Keratinocyte (primary cell): Measurements from ENCODE around the gene SMC1B. TPM values are rescaled to one million over a fixed set of nuclear protein-coding genes. Genes with fewer than 3 reads are reported as not detected.
A peak's percentile ranks its signal among the peaks of the same experiment; 100 is the strongest.

Experiments used
- DNase-seq: peaks from one replicate; pipeline ENCODE4 v3.0.0-alpha.2; 2011; ENCODE audit warnings: low read depth, missing footprints, low spot score
- FAIRE-seq: peaks from 2 replicates; lab custom pipeline; 2011; peaks lifted over from hg19 to GRCh38; lab: Jason Lieb, UNC
- H2AFZ ChIP-seq: 2 replicates; pipeline ENCODE4 v1.6.0; 2012; ENCODE audit warnings: low read length, control low read depth, inconsistent platforms; ENCODE audit not compliant: control insufficient read depth
- H3K27ac ChIP-seq: 2 replicates; pipeline ENCODE4 v1.5.1; 2011; ENCODE audit warnings: low read length; ENCODE audit not compliant: control insufficient read depth, insufficient read depth
- H3K27me3 ChIP-seq: 3 replicates; pipeline ENCODE4 v1.6.0; 2011; ENCODE audit warnings: low read length; ENCODE audit not compliant: control insufficient read depth, insufficient read depth; ENCODE audit errors: extremely low read depth
- H3K36me3 ChIP-seq, 2 experiments: 2 replicates in 1 of 2; 3 replicates in 1 of 2; pipeline ENCODE4 v1.5.1; 2011; ENCODE audit warnings: low read length in 2 of 2, mild to moderate bottlenecking in 1 of 2; ENCODE audit not compliant: control insufficient read depth in 2 of 2, insufficient read depth in 2 of 2; ENCODE audit errors: extremely low read depth in 1 of 2
- H3K4me1 ChIP-seq: 3 replicates; pipeline ENCODE4 v1.5.1; 2011; ENCODE audit warnings: low read length; ENCODE audit not compliant: control insufficient read depth, insufficient read depth; ENCODE audit errors: extremely low read depth
- H3K4me2 ChIP-seq: 3 replicates; pipeline ENCODE4 v1.6.0; 2011; ENCODE audit warnings: low read depth, low read length; ENCODE audit not compliant: control insufficient read depth, insufficient read depth; ENCODE audit errors: extremely low read depth
- H3K4me3 ChIP-seq, 3 experiments: fragments of 200-600 bp in 1 of 3; sonication (generic) in 1 of 3; 2 replicates in 2 of 3; 3 replicates in 1 of 3; pipeline ENCODE4 v1.5.1; 2011 to 2016; ENCODE audit warnings: low read length in 3 of 3, mild to moderate bottlenecking in 3 of 3, control low read depth in 2 of 3, inconsistent platforms in 1 of 3, low read depth in 1 of 3, mixed read lengths in 1 of 3, mixed run types in 1 of 3, moderate library complexity in 1 of 3; ENCODE audit not compliant: control insufficient read depth in 2 of 3, insufficient read depth in 2 of 3; ENCODE audit errors: extremely low read depth in 1 of 3
- H3K79me2 ChIP-seq: 2 replicates; pipeline ENCODE4 v1.6.0; 2012; ENCODE audit warnings: low read length; ENCODE audit not compliant: control insufficient read depth, insufficient read depth
- H3K9ac ChIP-seq: 3 replicates; pipeline ENCODE4 v1.6.0; 2011; ENCODE audit warnings: low read length; ENCODE audit not compliant: control insufficient read depth, insufficient read depth; ENCODE audit errors: extremely low read depth
- H3K9me1 ChIP-seq: 3 replicates; pipeline ENCODE4 v1.6.0; 2011; ENCODE audit warnings: low read length; ENCODE audit not compliant: control insufficient read depth, insufficient read depth; ENCODE audit errors: extremely low read depth
- H3K9me3 ChIP-seq: 2 replicates; pipeline ENCODE4 v1.5.1; 2012; ENCODE audit warnings: low read depth, low read length; ENCODE audit not compliant: control insufficient read depth
- H4K20me1 ChIP-seq: 3 replicates; pipeline ENCODE4 v1.6.0; 2011; ENCODE audit warnings: low read length; ENCODE audit not compliant: control insufficient read depth, insufficient read depth; ENCODE audit errors: extremely low read depth
- CTCF ChIP-seq, 3 experiments: IDR thresholded peaks in 1 of 3; conservative IDR thresholded peaks in 1 of 3; optimal IDR thresholded peaks in 1 of 3; 2 replicates in 2 of 3; 3 replicates in 1 of 3; pipeline versions ENCODE3 to v1.5.1; 2011; ENCODE audit warnings: low read length in 3 of 3, mild to moderate bottlenecking in 3 of 3, moderate library complexity in 2 of 3, control low read depth in 1 of 3, inconsistent platforms in 1 of 3; ENCODE audit not compliant: insufficient read depth in 2 of 3; ENCODE audit errors: extremely low read depth in 1 of 3
- EZH2 ChIP-seq: IDR thresholded peaks from one replicate; pipeline ENCODE4 v1.6.1; 2012; ENCODE audit warnings: inconsistent platforms, mild to moderate bottlenecking, low read length, moderate library complexity
- dilution Hi-C: fragments of 300-500 bp; cut with MboI; formaldehyde crosslinking; loops from one replicate; pipeline ENCODE4 v1.7.0; 2020; ENCODE audit warnings: low sequenced_read_pairs; ENCODE audit not compliant: extremely low pct_ligation_motif_present
- polyA plus RNA-seq, 5 experiments: library from polyadenylated mRNA; depleted of rRNA in 3 of 5; stranded (reverse) in 3 of 5; stranded (forward) in 1 of 5; unstranded in 1 of 5; fragments of >200 nt; gene quantifications; 1 replicate in 1 of 5; 2 replicates in 3 of 5; 3 replicates in 1 of 5; pipeline versions ENCODE4 v1.2.1 to v1.2.3, GENCODE V29; 2011 to 2012; ENCODE audit warnings: missing spikeins in 2 of 5, low read depth in 1 of 5, low replicate concordance in 1 of 5

SMC1B gene
- polyA plus RNA-seq, 1 donor (not counting 4 experiments of a cell fraction or from before 2014, with no cell fraction given), result not detected

GRCh38 chr22:45334068-45334467 lies 79.3 kb downstream of the SMC1B start:
- FAIRE-seq (peak; percentile 97), DNase-seq (peak; percentile 71)
- peak overlapping the region; percentile 49 for H3K4me2 ChIP-seq
- no peak for TF ChIP-seq CTCF (optimal IDR thresholded peaks at IDR 0.05 in 1 of 3, IDR thresholded peaks at IDR 0.05 in 1 of 3, conservative IDR thresholded peaks at IDR 0.05 in 1 of 3; ENCODE audit: extremely low read depth in 1 of 3, insufficient read depth in 2 of 3, low read length in 3 of 3)
- TF ChIP-seq EZH2, result no peak
- H3K9me3 ChIP-seq, result no peaks in the 10 kb centered on the region
- H3K4me1 ChIP-seq, result peaks cover 26% of the 10 kb centered on the region
- peaks cover 16 to 44% of the 10 kb centered on the region in 2 experiments for H3K36me3 ChIP-seq
- H3K79me2 ChIP-seq, result no peaks in the 10 kb centered on the region
- peaks cover 3% of the 10 kb centered on the region for H4K20me1 ChIP-seq
- H3K9me1 ChIP-seq, result no peaks in the 10 kb centered on the region
- no peak overlapping the region for H2AFZ ChIP-seq
- no peak overlapping the region for H3K9ac ChIP-seq
- H3K27ac ChIP-seq, result peak overlapping the region; percentile 27
- dilution Hi-C loops, result no loop called here
- H3K4me3 ChIP-seq, result no peak overlapping the region
- no peaks in the 10 kb centered on the region for H3K27me3 ChIP-seq

- Histone ChIP-seq H3K4me2 (no peak overlapping the region), H2AFZ (no peak overlapping the region), H3K79me2 (no peaks in the 10 kb centered on the region), H3K27me3 (no peaks in the 10 kb centered on the region), H3K27ac (no peak overlapping the region), H3K9ac (no peak overlapping the region), H3K4me1 (peaks cover 26% of the 10 kb centered on the region), H3K4me3 (no peak overlapping the region), H3K9me3 (no peaks in the 10 kb centered on the region), H4K20me1 (peaks cover 3% of the 10 kb centered on the region), H3K9me1 (no peaks in the 10 kb centered on the region), H3K36me3 (peaks cover 13 to 41% of the 10 kb centered on the region in 2 experiments)
- dilution Hi-C loops, result no loop called here
- TF ChIP-seq CTCF (optimal IDR thresholded peaks at IDR 0.05 in 1 of 3, IDR thresholded peaks at IDR 0.05 in 1 of 3, conservative IDR thresholded peaks at IDR 0.05 in 1 of 3; ENCODE audit: extremely low read depth in 1 of 3, insufficient read depth in 2 of 3, low read length in 3 of 3), result no peak
- TF ChIP-seq EZH2, result no peak
- no peak for DNase-seq
- no peak for FAIRE-seq
These were observed 81.4 kb downstream of the SMC1B start for GRCh38 chr22:45332001-45332400.
